GM18951 (cell line): ENCODE results near the gene CCDC14.
"Not testable (repeated sequence)": the region's sequence is repeated elsewhere in the genome, so short reads cannot be mapped to it uniquely, and the experiment has no call there.

ENCODE experiments used
- POLR2A ChIP-seq: IDR thresholded peaks from 4 replicates; pipeline ENCODE4 v1.6.1; 2011; ENCODE audit warnings: mild to moderate bottlenecking; ENCODE audit not compliant: insufficient read length, insufficient read depth; ENCODE audit errors: extremely low read depth
- in situ Hi-C: fragments of 300-500 bp; cut with MboI; formaldehyde crosslinking; loops from one replicate; pipeline ENCODE4 v1.12.0; 2022; ENCODE audit warnings: low sequenced_read_pairs, mixed read lengths, inconsistent platforms; ENCODE audit not compliant: unreplicated experiment

CCDC14 gene

GRCh38 chr3:123960781-123961507 lies at the start of gene CCDC14:
CCDC14 (minus strand) TSS chr3:123961229; CDS start chr3:123961173, 56 bp downstream.
- in situ Hi-C loops = no loop called here
- TF ChIP-seq POLR2A = peak; percentile 71

DNA sequence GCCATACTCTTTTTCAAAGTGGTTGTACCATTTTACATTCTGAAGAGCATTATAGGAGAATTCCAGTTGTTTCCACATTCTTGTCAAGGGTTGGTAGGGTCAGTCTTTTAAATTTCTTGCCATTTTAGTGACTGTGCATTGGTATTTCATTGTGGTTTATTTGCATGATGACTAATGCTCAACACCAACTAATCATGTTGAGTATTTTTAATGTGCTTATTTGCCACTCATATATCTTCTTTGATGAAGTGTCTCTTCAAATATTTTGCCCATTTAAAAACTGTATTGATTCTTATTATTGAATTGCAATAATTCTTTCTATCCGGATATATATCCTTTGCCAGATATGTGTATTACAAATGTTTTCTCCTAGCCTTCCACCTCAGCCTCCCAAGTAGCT lies 47.3 kb upstream of the CCDC14 start:
- in situ Hi-C loops = not testable (repeated sequence)

DNA sequence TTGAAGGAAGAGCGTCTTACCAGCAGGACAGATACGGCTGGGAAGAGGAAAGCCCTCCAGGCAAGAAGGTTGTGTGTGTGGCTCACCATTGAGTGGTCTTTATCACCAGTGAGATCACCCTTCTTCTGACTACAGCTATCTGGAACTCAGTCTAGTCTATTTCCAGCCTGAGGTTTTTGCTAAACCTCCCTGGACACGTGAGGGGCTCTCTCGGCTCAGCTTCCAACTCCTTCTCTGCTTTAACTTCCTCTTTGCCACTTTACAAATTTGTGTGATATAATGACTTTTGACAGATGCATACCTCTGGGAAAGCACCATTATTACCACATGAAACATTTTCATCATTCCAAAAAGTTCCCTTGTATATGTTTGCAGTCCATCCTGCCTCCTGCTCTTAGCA lies 46.2 kb upstream of the CCDC14 start:
- no peak for TF ChIP-seq POLR2A
- in situ Hi-C loops = no loop called here

DNA sequence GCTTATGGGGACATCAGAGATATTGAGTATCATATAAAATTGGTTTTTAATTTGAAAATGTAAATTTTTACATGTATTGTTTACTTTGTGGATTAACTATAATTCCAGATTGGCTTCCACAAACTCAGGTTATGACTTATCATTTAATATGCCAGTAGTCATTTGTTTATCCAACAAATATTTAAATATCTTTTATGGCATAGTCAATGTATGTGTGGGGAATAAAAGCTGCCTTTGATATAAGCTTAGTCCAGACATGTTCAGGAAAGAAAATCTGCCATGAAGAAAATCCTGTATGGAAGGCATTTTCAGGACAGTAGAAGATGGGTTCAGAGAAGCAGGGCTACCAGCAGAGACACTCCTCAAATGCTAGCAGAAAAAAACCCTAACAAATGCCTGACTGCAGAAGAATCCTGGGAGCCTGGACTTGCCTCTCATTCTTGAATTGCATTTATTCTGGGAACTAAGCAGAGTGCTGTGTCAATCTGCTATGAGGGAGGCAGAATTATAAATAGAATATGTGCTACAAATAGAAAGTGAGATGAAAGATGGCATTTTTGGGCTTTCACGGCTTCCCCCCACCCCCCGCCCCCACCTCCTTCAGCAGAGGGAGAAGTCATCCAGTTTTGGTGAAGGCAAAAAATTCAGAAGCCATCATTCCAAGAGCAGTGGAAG lies 41.5 kb upstream of the CCDC14 start:
- in situ Hi-C loops = not testable (repeated sequence)

DNA sequence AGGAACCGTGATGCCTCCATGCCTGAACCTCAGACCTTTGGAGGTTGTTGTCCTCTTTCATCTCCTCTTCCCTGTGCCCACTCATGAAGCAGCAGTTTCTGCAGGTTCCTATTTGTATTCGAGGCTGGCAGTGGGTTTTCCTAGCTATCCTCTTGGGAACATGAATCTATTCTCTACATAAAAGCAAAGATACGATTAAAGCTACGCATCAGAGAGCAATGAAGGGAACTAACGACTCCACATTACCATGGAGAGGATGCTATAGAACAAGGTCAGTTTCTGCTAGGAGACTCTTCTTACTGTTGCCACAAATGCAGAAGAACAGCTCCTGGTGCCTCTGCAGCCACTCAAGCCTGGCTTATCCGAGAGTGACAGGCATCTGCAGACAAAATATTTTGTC lies 40.3 kb upstream of the CCDC14 start:
- in situ Hi-C loops = not testable (repeated sequence)

- in situ Hi-C loops = loop anchor here (10.0 kb wide), 1 partner anchor 1967 kb away; the partner anchor contains the start of gene ROPN1B
- no peak for TF ChIP-seq POLR2A
Observed at GRCh38 chr3:123997543-123997942, 36.5 kb upstream of the CCDC14 start.

DNA sequence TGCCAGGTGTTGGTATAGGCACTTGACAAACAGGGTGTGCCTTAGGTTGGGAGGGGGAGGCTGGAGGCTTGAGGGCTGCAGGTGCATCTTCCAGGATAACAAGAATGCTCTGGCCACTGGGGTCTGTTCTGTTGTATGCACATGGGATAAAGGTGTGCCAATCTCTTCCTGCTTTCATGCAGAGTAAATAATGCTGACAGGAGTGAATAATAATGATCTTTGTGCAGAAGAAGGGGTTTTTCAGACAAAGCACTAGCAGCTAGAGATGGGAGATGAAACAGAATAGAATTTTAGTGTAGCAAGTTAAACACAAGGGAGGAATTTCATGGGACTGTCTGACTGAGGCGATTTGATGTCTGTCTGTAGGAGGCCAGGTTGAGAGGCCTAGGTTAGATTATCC lies 32.8 kb upstream of the CCDC14 start:
- in situ Hi-C loops = loop anchor here (10.0 kb wide), 1 partner anchor 1971 kb away; the partner anchor contains the start of gene ROPN1B
- TF ChIP-seq POLR2A = no peak

DNA sequence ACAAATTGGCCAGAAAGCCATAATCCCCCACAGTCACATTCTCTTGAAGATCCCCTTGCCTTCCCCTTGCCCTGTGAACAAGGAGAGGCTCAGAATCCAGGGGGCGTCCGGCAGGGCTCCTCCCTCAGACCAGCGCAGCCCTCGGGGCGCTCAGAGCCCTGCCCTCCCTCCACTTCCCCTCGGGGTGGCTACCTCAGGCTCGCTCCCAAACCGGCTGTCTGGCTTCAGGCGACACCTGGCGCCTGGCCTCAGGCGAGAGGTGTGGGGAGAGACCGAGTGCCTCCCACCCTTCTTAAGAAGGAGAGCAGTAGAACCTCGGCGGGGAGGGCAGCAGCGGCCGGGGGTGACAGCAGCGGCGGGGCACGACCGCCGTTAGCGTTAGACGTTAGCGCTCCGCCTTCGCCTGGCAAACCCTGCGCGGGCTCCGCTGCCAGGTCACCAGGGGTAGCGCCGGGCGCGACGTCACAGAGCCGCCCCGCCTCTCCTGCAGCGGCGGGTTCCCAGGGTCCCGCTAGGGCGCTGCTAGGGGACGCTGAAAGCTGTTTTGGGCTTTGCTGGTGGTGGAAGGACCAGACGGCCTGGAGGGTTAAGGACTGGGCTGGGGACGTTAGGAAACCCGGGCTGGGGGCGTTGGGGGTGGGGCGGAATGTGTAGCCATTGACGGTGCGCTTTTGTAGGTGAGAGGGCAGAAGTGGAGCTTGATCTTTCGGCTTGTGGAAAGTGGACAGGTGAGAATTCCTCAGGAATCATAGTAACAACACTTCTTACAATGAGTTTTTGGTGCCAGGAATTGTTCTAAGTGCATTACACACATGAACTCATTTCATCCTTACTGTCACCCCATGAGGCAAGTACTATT lies 30.9 kb upstream of the CCDC14 start, which contains the start of gene ROPN1:
ROPN1 (minus strand) TSS at position 395 of the 859 bp plus-strand sequence. CDS start 11,643 bp downstream, outside the sequence.
- in situ Hi-C loops = loop anchor here (10.0 kb wide), 1 partner anchor 1973 kb away; the partner anchor contains the start of gene ROPN1B

- in situ Hi-C loops = no loop called here
- no peak for TF ChIP-seq POLR2A
Observed at GRCh38 chr3:123986427-123986826, 25.4 kb upstream of the CCDC14 start.

DNA sequence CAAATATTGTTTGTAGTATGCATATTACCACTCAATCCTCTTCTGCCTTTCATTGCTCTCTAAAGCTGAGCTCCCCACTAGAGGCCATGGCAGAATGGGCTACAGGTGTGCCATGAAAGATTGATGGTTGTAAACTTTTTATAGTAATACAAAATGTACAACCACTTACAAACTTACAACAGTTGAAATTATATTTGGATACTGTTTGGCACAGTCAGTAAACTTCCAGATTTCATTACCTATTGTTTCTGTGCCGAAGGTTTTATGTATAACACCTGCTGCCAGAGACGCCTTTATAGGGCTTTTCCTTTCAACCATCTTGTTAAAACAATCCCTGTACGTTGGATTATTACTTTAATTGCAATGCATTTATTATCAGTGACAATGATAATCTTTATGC lies 23.9 kb upstream of the CCDC14 start:
- in situ Hi-C loops = no loop called here
- TF ChIP-seq POLR2A = no peak

GRCh38 chr3:123984350-123984749 lies 23.3 kb upstream of the CCDC14 start:
- TF ChIP-seq POLR2A = no peak
- in situ Hi-C loops = no loop called here

- in situ Hi-C loops = not testable (repeated sequence)
Observed at GRCh38 chr3:123981317-123981716, 20.3 kb upstream of the CCDC14 start.

DNA sequence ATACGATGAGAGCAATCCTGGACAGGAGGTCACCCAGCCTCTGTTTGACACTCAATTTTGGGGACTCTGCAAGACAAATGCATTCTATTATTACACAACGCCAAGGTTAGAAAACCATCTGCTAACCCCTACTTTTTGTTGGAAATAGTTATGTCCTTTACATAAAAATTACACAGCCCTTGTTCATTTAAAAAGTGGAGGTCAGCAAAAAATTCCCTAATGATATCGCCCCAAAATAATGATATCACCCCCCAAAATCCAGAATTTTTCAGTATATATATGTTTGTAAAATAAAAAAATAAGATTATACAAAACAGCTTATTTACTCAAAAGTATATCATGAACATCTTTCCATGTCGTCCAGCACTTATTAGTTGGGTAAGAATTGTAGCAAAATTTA lies 19.5 kb upstream of the CCDC14 start:
- no peak for TF ChIP-seq POLR2A
- in situ Hi-C loops = no loop called here

- in situ Hi-C loops = loop anchor here (10.0 kb wide), 1 partner anchor 1995 kb away; no protein-coding TSS in a partner anchor
Observed at GRCh38 chr3:123979525-123980501, 18.8 kb upstream of the CCDC14 start.

DNA sequence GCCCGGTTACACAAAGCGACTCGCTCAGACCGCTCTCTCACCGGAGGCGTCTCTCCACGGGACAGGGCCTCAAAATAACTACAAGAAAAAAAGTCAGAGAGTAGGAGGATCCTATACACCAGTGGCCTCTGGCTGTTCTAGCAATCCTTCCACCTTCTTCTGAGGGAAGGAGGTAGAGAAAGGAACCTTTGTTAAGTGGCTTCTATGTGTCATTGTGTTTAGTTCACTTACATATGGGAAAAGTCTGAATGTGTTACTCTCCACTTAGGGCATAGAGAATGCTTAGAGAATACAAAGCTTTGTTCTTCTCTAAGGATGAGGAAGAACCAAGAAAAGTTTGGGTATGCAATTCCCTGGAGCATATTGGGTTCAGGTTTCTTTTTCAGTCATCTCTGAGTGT lies 15.9 kb upstream of the CCDC14 start:
- in situ Hi-C loops = loop anchor here (10.0 kb wide), 1 partner anchor 1998 kb away; no protein-coding TSS in a partner anchor

DNA sequence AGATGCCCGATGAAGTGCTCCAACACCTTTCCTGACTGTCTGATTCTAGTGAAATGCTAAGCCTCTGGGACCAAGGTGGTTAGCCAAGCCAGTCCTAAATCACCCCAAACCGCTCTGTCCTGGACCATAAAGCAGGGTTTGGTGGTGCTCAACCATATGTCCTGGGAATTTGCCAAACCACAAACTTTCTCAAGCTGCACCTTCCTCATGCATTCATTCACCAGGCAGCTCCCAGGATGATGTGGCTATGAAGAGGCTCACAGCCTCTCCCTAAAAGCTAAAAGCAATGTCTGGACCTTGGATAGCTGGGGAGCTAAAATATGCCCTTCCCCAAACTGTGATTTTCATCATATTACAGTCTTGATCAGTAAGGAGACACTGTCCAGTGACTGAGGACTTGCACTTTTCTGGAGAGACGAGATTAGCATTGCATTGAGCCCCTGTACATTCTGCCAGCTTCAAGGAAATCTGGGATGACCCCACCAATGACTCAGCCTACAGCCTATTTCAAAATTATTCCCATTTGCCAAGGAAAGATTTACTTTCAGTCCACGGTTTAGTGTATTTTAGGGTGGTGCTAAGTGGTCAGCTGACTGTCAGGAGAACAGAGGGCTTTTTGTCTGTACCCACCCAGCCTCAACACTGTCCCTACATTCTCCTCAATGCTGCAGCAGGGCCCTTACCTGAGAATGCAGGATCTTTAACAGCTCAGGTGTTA lies 15.3 kb upstream of the CCDC14 start:
- in situ Hi-C loops = loop anchor here (10.0 kb wide), 1 partner anchor 1998 kb away; no protein-coding TSS in a partner anchor

- in situ Hi-C loops = loop anchor here (10.0 kb wide), 1 partner anchor 2000 kb away; no protein-coding TSS in a partner anchor
Observed at GRCh38 chr3:123975030-123975429, 14.0 kb upstream of the CCDC14 start.
